Glutamatergic neuron (in vitro differentiated cells): ENCODE results near the gene ADRB1. TPM values are rescaled to one million over a fixed set of nuclear protein-coding genes. Genes with fewer than 3 reads are reported as not detected.
A peak's percentile ranks its signal among the peaks of the same experiment; 100 is the strongest.

Experiments
- DNase-seq: peaks from one replicate; pipeline ENCODE4 v3.0.0; 2022
- H3K27ac Mint-ChIP-seq: one replicate; pipeline ENCODE4 v1.8.0; 2020; ENCODE audit warnings: mild to moderate bottlenecking, mixed read lengths, inconsistent platforms; ENCODE audit not compliant: unreplicated experiment
- H3K27me3 Mint-ChIP-seq: one replicate; pipeline ENCODE4 v1.8.0; 2020; ENCODE audit warnings: mild to moderate bottlenecking, moderate library complexity, mixed read lengths, inconsistent platforms; ENCODE audit not compliant: unreplicated experiment
- H3K36me3 Mint-ChIP-seq: one replicate; pipeline ENCODE4 v1.8.0; 2020; ENCODE audit warnings: mild to moderate bottlenecking, mixed read lengths, inconsistent platforms; ENCODE audit not compliant: unreplicated experiment
- H3K4me1 Mint-ChIP-seq: one replicate; pipeline ENCODE4 v1.8.0; 2020; ENCODE audit warnings: mild to moderate bottlenecking, low read depth, mixed read lengths, inconsistent platforms; ENCODE audit not compliant: unreplicated experiment
- H3K4me3 Mint-ChIP-seq: one replicate; pipeline ENCODE4 v1.8.0; 2020; ENCODE audit warnings: mild to moderate bottlenecking, mixed read lengths, inconsistent platforms; ENCODE audit not compliant: unreplicated experiment
- H3K9me3 Mint-ChIP-seq: one replicate; pipeline ENCODE4 v1.8.0; 2020; ENCODE audit warnings: mild to moderate bottlenecking, moderate library complexity, mixed read lengths, inconsistent platforms; ENCODE audit not compliant: unreplicated experiment
- CTCF ChIP-seq: fragments of 200-600 bp; sonication (generic); IDR thresholded peaks from one replicate; pipeline ENCODE4 v1.5.0; 2021; ENCODE audit not compliant: partially characterized antibody, unreplicated experiment
- total RNA-seq: library from RNA; stranded (reverse); fragmentation: NEBNext Ultra II Directional; extraction: Animal tissue kit (Norgen Biotek cat#: 25700); gene quantifications from one replicate; pipeline ENCODE4 v1.2.1, GENCODE V29; 2021; ENCODE audit not compliant: unreplicated experiment

Gene ADRB1
- total RNA-seq, 1 donor from 2014 or later = not detected

GRCh38 chr10:114045136-114046086 lies 1.7 kb downstream of the ADRB1 start:
- no peaks in the 10 kb centered on the region for H3K36me3 Mint-ChIP-seq
- H3K4me3 Mint-ChIP-seq = peak overlapping the region; percentile 42
- peaks cover 11% of the 10 kb centered on the region for H3K27me3 Mint-ChIP-seq
- no peaks in the 10 kb centered on the region for H3K9me3 Mint-ChIP-seq
- no peak for TF ChIP-seq CTCF
- H3K27ac Mint-ChIP-seq = no peak overlapping the region
- DNase-seq = peak; percentile 52
- peaks cover 5% of the 10 kb centered on the region for H3K4me1 Mint-ChIP-seq

- no peak for DNase-seq
Measured at GRCh38 chr10:114046087-114046458, 2.4 kb downstream of the ADRB1 start.

GRCh38 chr10:114048472-114048871 lies 4.8 kb downstream of the ADRB1 start:
- no peak for TF ChIP-seq CTCF
- Mint-ChIP-seq H3K27me3 (peaks cover 8% of the 10 kb centered on the region), H3K4me1 (peaks cover 2% of the 10 kb centered on the region), H3K36me3 (no peaks in the 10 kb centered on the region), H3K9me3 (no peaks in the 10 kb centered on the region), H3K27ac (no peak overlapping the region), H3K4me3 (no peak overlapping the region)
- DNase-seq = no peak

More at GRCh38 chr10:114046087-114046458, 2.4 kb downstream of the ADRB1 start:
- no peak overlapping the region for H3K4me3 Mint-ChIP-seq
- peaks cover 11% of the 10 kb centered on the region for H3K27me3 Mint-ChIP-seq
- peaks cover 5% of the 10 kb centered on the region for H3K4me1 Mint-ChIP-seq
- H3K9me3 Mint-ChIP-seq = no peaks in the 10 kb centered on the region
- no peak overlapping the region for H3K27ac Mint-ChIP-seq
- no peak for TF ChIP-seq CTCF
- no peaks in the 10 kb centered on the region for H3K36me3 Mint-ChIP-seq

GRCh38 chr10:114051714-114052113 lies 8.0 kb downstream of the ADRB1 start:
- no peak overlapping the region for H3K27ac Mint-ChIP-seq
- H3K36me3 Mint-ChIP-seq = no peaks in the 10 kb centered on the region
- H3K9me3 Mint-ChIP-seq = no peaks in the 10 kb centered on the region
- no peak for TF ChIP-seq CTCF
- DNase-seq = no peak
- no peaks in the 10 kb centered on the region for H3K4me1 Mint-ChIP-seq
- no peaks in the 10 kb centered on the region for H3K27me3 Mint-ChIP-seq
- H3K4me3 Mint-ChIP-seq = no peak overlapping the region

- TF ChIP-seq CTCF = no peak
- Mint-ChIP-seq H3K27ac (no peak overlapping the region), H3K4me3 (no peak overlapping the region)
Measured at GRCh38 chr10:114052255-114052654, 8.6 kb downstream of the ADRB1 start.

More at GRCh38 chr10:114052255-114052654, 8.6 kb downstream of the ADRB1 start:
- Mint-ChIP-seq H3K36me3 (no peaks in the 10 kb centered on the region), H3K27me3 (no peaks in the 10 kb centered on the region), H3K4me1 (no peaks in the 10 kb centered on the region), H3K9me3 (no peaks in the 10 kb centered on the region)
- no peak for DNase-seq
